ENCODE data around the gene ZMIZ2. TPM values are rescaled to one million over a fixed set of nuclear protein-coding genes. Genes with fewer than 3 reads are reported as not detected.

The ZMIZ2 gene
- total and polyA plus RNA-seq, 2 experiments from 2014 or later, result 15.5 to 46.1 TPM

- no peak for TF ChIP-seq REST (IDR thresholded peaks at IDR 0.05; ENCODE audit: unreplicated experiment)
- TF ChIP-seq ZNF331 (CRISPR knock-in tag; IDR thresholded peaks at IDR 0.05; ENCODE audit: low read depth), result no peak
- TF ChIP-seq NANOG (IDR thresholded peaks at IDR 0.05; ENCODE audit: borderline replicate concordance), result no peak
- no peak for TF ChIP-seq STAT1 (IDR thresholded peaks at IDR 0.05; ENCODE audit: unreplicated experiment)
- no peak for TF ChIP-seq CTCF (conservative IDR thresholded peaks at IDR 0.05; ENCODE audit: low read depth in 2 of 2)
- TF ChIP-seq EZH2 (IDR thresholded peaks at IDR 0.05; ENCODE audit: low read depth, unreplicated experiment), result no peak
- no peak for TF ChIP-seq EZH2phosphoT487 (IDR thresholded peaks at IDR 0.05; ENCODE audit: unreplicated experiment)
- H3K4me3 Mint-ChIP-seq, result no peak overlapping the region
Measured at GRCh38 chr7:44756904-44757303, 8.3 kb downstream of the ZMIZ2 start.

GRCh38 chr7:44757311-44757710 lies 8.7 kb downstream of the ZMIZ2 start:
- Histone ChIP-seq H3K79me2 (replicated peaks; ENCODE audit: insufficient read depth) (peaks cover 21% of the 10 kb centered on the region), H3K4me1 (ENCODE audit: insufficient read depth) (no peaks in the 10 kb centered on the region), H3K27me3 (ENCODE audit: insufficient read depth) (no peaks in the 10 kb centered on the region), H3K36me3 (ENCODE audit: insufficient read depth) (no peaks in the 10 kb centered on the region), H3K9me2 (ENCODE audit: insufficient read depth) (no peaks in the 10 kb centered on the region), H4K20me1 (replicated peaks; ENCODE audit: insufficient read depth) (peaks cover 13% of the 10 kb centered on the region; the same call in 1 of the 2 replicates), H3K4me2 (no peak overlapping the region), H3K27ac (ENCODE audit: low read depth) (no peak overlapping the region), H2AFZ (no peak overlapping the region), H3K4me3 (no peak overlapping the region), H3F3A (replicated peaks; ENCODE audit: low read depth) (no peaks in the 10 kb centered on the region)
- no peak for ATAC-seq
- Mint-ChIP-seq H3K27me3 (ENCODE audit: insufficient read depth, low read depth, poor library complexity) (peaks cover 3% of the 10 kb centered on the region), H3K27ac (no peak overlapping the region), H3K4me3 (no peak overlapping the region), H3K36me3 (ENCODE audit: low read depth) (peaks cover 29% of the 10 kb centered on the region), H3K9me3 (no peaks in the 10 kb centered on the region; the same call in 2 of the 3 replicates), H3K4me1 (peaks cover 6% of the 10 kb centered on the region)
- no peak for DNase-seq (ENCODE audit: low spot score)
- TF ChIP-seq EZH2 (IDR thresholded peaks at IDR 0.05; ENCODE audit: low read depth, unreplicated experiment) (no peak), STAT1 (IDR thresholded peaks at IDR 0.05; ENCODE audit: unreplicated experiment) (no peak), ZNF462 (CRISPR knock-in tag; IDR thresholded peaks at IDR 0.05) (no peak), ZNF114 (CRISPR knock-in tag; IDR thresholded peaks at IDR 0.05) (no peak)

More at GRCh38 chr7:44756904-44757303, 8.3 kb downstream of the ZMIZ2 start:
- Mint-ChIP-seq H3K36me3 (ENCODE audit: low read depth) (peaks cover 27% of the 10 kb centered on the region), H3K27me3 (ENCODE audit: insufficient read depth, low read depth, poor library complexity) (peaks cover 3% of the 10 kb centered on the region), H3K27ac (no peak overlapping the region), H3K4me1 (peaks cover 6% of the 10 kb centered on the region), H3K9me3 (no peaks in the 10 kb centered on the region)
- Histone ChIP-seq H3K79me2 (replicated peaks; ENCODE audit: insufficient read depth) (peaks cover 25% of the 10 kb centered on the region), H3K4me3 (no peak overlapping the region), H3K4me1 (ENCODE audit: insufficient read depth) (no peaks in the 10 kb centered on the region), H3K27ac (ENCODE audit: low read depth) (no peak overlapping the region), H4K20me1 (replicated peaks; ENCODE audit: insufficient read depth) (peaks cover 12% of the 10 kb centered on the region; the same call in 1 of the 2 replicates), H3F3A (replicated peaks; ENCODE audit: low read depth) (no peaks in the 10 kb centered on the region), H2AFZ (no peak overlapping the region), H3K27me3 (ENCODE audit: insufficient read depth) (no peaks in the 10 kb centered on the region), H3K4me2 (no peak overlapping the region), H3K36me3 (ENCODE audit: insufficient read depth) (no peaks in the 10 kb centered on the region), H3K9me2 (ENCODE audit: insufficient read depth) (no peaks in the 10 kb centered on the region)
- ATAC-seq, result no peak
- no peak for DNase-seq (ENCODE audit: low spot score)

Measured in GM23338 (cell line).